Activated CD8-positive, alpha-beta T cell treated with anti-CD3 and anti-CD28 coated beads for 36 hours (primary cell): ENCODE data around the gene AGRN. TPM values are rescaled to one million over a fixed set of nuclear protein-coding genes. Genes with fewer than 3 reads are reported as not detected.
"Not testable (repeated sequence)": the region's sequence is repeated elsewhere in the genome, so short reads cannot be mapped to it uniquely, and the experiment has no call there.

Source experiments
- ATAC-seq: fragments of 200-7000 bp; cut with Tn5 transposase; one replicate; pipeline ENCODE4 v1.10.0; 2021; ENCODE audit warnings: mild to moderate bottlenecking, moderate library complexity
- CTCF ChIA-PET: fragments of 350-600 bp; sonication (Branson Sonifier 250); formaldehyde crosslinking; loops from one replicate; lab custom pipeline; 2021; ENCODE audit warnings: antibody characterized with exemption; lab: Charles Lee
- POLR2A ChIA-PET: fragments of 350-600 bp; sonication (Branson Sonifier 250); formaldehyde crosslinking; loops from one replicate; lab custom pipeline; 2021; ENCODE audit warnings: antibody characterized with exemption; lab: Charles Lee
- DNase-seq: peaks from one replicate; pipeline ENCODE4 v3.0.0-alpha.2; 2020
- H3K27ac Mint-ChIP-seq: one replicate; pipeline ENCODE4 v1.8.0; 2021; ENCODE audit warnings: mild to moderate bottlenecking, mixed read lengths
- H3K27me3 Mint-ChIP-seq: one replicate; pipeline ENCODE4 v1.8.0; 2021; ENCODE audit warnings: mixed read lengths
- H3K36me3 Mint-ChIP-seq: one replicate; pipeline ENCODE4 v1.8.0; 2021; ENCODE audit warnings: low read depth, mixed read lengths
- H3K4me1 Mint-ChIP-seq: one replicate; pipeline ENCODE4 v1.8.0; 2021; ENCODE audit warnings: low read depth, mixed read lengths
- H3K4me3 Mint-ChIP-seq: one replicate; pipeline ENCODE4 v1.8.0; 2021; ENCODE audit warnings: mild to moderate bottlenecking, moderate library complexity, mixed read lengths
- H3K9me3 Mint-ChIP-seq: one replicate; pipeline ENCODE4 v1.8.0; 2021; ENCODE audit warnings: mixed read lengths
- CTCF ChIP-seq: fragments of 200-600 bp; IDR thresholded peaks from one replicate; pipeline ENCODE4 v1.8.0; 2022; ENCODE audit warnings: antibody characterized with exemption, mild to moderate bottlenecking
- intact Hi-C: fragments of 100-400 bp; cut with micrococcal nuclease; formaldehyde crosslinking; loops from one replicate; pipeline ENCODE4 v1.10.0; 2022
- total RNA-seq, 2 experiments: library from RNA; stranded (reverse); gene quantifications; one replicate each; pipeline ENCODE4 v1.2.3, GENCODE V29; 2021

The AGRN gene
- total RNA-seq, 2 experiments from 2014 or later, result 64.9 to 68.0 TPM

DNA sequence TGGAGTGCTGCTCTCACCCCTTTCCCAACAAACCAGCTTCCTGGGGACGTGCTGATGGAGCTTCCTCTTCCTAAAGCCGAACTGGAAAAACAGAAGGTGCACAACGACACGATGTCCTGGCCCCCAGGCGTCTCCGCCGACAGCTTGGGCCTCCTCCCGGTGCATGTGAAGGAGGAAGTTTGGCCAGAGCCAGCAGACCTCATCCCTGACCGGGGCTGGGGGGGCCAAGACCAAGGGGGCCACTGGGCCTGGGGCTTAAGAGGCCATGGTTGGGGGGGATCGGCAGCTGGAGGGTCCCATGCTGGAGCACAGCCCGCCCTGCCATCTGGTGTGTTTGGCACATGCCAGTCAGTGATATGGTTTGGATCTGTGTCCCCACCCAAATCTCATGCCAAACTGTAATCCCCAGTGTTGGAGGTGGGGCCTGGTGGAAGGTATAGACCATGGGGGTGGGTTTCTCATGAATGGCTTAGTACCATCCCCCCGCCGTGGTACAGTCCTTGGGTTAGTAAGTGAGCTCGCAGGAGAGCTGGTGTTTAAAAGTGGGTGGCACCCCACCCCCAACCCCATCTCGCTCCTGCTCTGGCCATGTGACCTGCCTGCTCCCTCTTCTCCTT is 26.4 kb upstream of the AGRN start:
- Mint-ChIP-seq H3K9me3 (peaks cover 4% of the 10 kb centered on the region), H3K36me3 (no peaks in the 10 kb centered on the region), H3K4me3 (no peak overlapping the region), H3K27ac (no peak overlapping the region), H3K27me3 (peaks cover 39% of the 10 kb centered on the region), H3K4me1 (peaks cover 22% of the 10 kb centered on the region)
- ChIA-PET POLR2A (interaction anchor here (2.1 kb wide), 1 partner anchor 34 kb away, joined by 6 read pairs; the partner anchor contains the start of gene NOC2L), CTCF (interaction anchor here (1.0 to 4.2 kb wide), 7 partner anchors 9 to 129 kb away, joined by 3 to 37 read pairs (median 4); partner anchors contain the start of gene ISG15)
- no peak for DNase-seq
- no peak for TF ChIP-seq CTCF
- intact Hi-C loops, result no loop called here
- no peak for ATAC-seq

- peaks cover 22% of the 10 kb centered on the region for H3K4me1 Mint-ChIP-seq
- H3K4me3 Mint-ChIP-seq, H3K9me3 Mint-ChIP-seq, DNase-seq, H3K27ac Mint-ChIP-seq, intact Hi-C loops, ATAC-seq, H3K36me3 Mint-ChIP-seq: not testable (repeated sequence)
- CTCF ChIA-PET, result interaction anchor here (1.2 to 4.2 kb wide), 5 partner anchors 8 to 128 kb away, joined by 3 to 37 read pairs (median 7); no protein-coding TSS in a partner anchor
- POLR2A ChIA-PET, result interaction anchor here (0.6 to 0.7 kb wide), 2 partner anchors 63 to 765 kb away, joined by 3 read pairs; no protein-coding TSS in a partner anchor
- H3K27me3 Mint-ChIP-seq, result peaks cover 32% of the 10 kb centered on the region
Measured at GRCh38 chr1:994546-994945, 25.4 kb upstream of the AGRN start.

- H3K27ac Mint-ChIP-seq, result no peak overlapping the region
- peaks cover 2% of the 10 kb centered on the region for H3K36me3 Mint-ChIP-seq
- ATAC-seq (no peak), DNase-seq (no peak)
- no peak for TF ChIP-seq CTCF
- peaks cover 26% of the 10 kb centered on the region for H3K4me1 Mint-ChIP-seq
- peaks cover 4% of the 10 kb centered on the region for H3K9me3 Mint-ChIP-seq
- no peak overlapping the region for H3K4me3 Mint-ChIP-seq
- H3K27me3 Mint-ChIP-seq, result peaks cover 28% of the 10 kb centered on the region
- POLR2A ChIA-PET, result interaction anchor here (0.7 to 1.4 kb wide), 3 partner anchors 10 to 13 kb away, joined by 3 to 4 read pairs (median 3); no protein-coding TSS in a partner anchor
- CTCF ChIA-PET, result interaction anchor here (4.2 kb wide), 1 partner anchor 12 kb away, joined by 37 read pairs; no protein-coding TSS in a partner anchor
- intact Hi-C loops, result no loop called here
Measured at GRCh38 chr1:995665-996633, 24.0 kb upstream of the AGRN start.

GRCh38 chr1:996851-997712 is 22.8 kb upstream of the AGRN start:
- TF ChIP-seq CTCF, result no peak
- ChIA-PET POLR2A (interaction anchor here (1.4 kb wide), 1 partner anchor 12 kb away, joined by 3 read pairs; no protein-coding TSS in a partner anchor), CTCF (interaction anchor here (1.1 kb wide), 1 partner anchor 13 kb away, joined by 6 read pairs; no protein-coding TSS in a partner anchor)
- DNase-seq (no peak), ATAC-seq (no peak)
- Mint-ChIP-seq H3K36me3 (peaks cover 2% of the 10 kb centered on the region), H3K4me3 (no peak overlapping the region), H3K4me1 (peaks cover 20% of the 10 kb centered on the region), H3K27ac (no peak overlapping the region), H3K9me3 (peaks cover 4% of the 10 kb centered on the region), H3K27me3 (peaks cover 25% of the 10 kb centered on the region)
- intact Hi-C loops, result no loop called here
